Activated T-helper 1 cell treated with anti-CD3 and anti-CD28 coated beads, Interleukin-2, amount 50 U/mL, for 16 hours (primary cell): ENCODE measurements around the gene SMIM13.

Experiments used
- DNase-seq, 2 donors: peaks; one replicate each; pipeline ENCODE4 v3.0.0-alpha.2; 2020; ENCODE audit warnings: low read depth in 1 of 2, low spot score in 1 of 2

Gene SMIM13

DNA sequence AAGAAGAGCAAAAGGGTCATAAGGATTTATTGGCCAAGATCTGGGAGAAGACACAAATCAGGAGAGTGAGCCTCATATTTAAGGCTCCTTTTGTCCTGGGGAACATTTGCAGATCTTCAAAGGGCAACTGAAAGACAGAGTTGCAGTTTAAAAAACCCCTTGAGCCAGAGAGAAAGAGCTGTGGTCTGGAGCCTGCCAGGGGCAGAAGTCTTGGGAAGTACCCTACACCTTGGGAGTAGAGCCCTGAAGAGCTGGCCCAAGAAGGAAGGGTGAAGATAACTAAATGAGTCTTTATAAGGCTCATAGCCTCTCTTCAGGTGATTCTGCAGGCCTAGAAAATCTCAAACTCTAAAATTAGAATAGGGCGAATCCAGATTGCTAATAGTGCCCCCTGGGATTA lies 57.9 kb downstream of the SMIM13 start:
- DNase-seq: no peak

- no peak for DNase-seq
Measured at GRCh38 chr6:11152581-11152980, 58.9 kb downstream of the SMIM13 start.

DNA sequence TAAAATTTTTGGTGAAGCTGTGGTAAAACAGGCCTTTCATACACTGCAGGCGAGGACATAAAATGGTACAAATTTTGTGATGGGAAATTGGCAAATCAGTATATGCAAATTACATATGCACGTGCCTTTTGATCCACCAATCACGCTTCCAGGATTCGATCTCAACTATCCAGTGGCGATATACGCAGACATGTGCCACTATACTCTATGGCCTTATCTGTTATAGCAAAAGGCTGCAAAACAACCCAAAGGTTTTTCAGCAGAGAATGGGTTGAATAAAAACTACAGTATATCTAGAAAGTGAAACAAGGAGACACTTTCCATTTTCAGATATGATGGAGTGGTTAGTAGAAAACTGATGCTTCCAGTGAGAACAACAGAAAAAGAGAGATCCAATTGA lies 59.8 kb downstream of the SMIM13 start:
- DNase-seq: no peak

GRCh38 chr6:11155589-11155988 lies 62.0 kb downstream of the SMIM13 start:
- DNase-seq: no peak

DNA sequence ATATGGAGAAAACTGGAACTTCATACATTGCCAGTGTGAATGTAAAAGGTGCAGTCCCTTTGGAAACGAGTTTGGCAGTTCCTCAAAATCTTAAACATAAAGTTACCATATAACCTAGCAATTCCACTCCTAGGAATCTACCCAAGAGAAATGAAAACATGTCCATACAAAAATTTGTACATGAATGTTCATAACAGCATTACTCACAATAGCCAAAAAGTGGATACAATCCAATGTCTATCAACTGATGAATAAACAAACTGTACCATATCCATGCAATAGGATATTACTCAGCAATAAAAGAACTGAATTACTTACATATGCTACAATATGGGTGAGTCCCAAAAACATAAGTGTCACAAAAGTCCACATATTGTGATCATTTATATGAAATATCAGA lies 66.6 kb downstream of the SMIM13 start:
- no peak for DNase-seq

GRCh38 chr6:11161031-11161956 lies 67.7 kb downstream of the SMIM13 start:
- no peak for DNase-seq

- DNase-seq: no peak
Measured at GRCh38 chr6:11162262-11162661, 68.6 kb downstream of the SMIM13 start.

DNA sequence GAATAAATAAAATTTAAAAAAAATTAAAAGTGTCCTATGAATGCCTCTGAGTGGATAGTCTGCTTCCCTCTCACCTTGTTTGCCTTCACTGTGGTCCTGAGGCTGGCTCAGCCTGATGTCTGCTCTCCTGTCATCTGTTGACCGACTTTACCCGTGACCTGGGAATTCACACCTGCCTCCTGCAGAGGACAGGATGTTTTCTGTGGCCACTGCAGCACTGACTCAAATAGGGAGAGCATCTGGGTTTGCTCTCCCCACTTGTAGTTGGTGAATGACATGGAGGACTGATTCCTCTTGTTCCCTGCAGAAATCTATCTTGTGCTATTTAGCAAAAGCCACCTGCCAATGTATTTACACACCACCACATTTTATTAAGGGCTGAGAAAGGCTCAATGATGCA lies 70.3 kb downstream of the SMIM13 start:
- no peak for DNase-seq

GRCh38 chr6:11164717-11165646 lies 71.3 kb downstream of the SMIM13 start:
- DNase-seq: no peak

- no peak for DNase-seq
Measured at GRCh38 chr6:11166948-11167347, 73.3 kb downstream of the SMIM13 start.

DNA sequence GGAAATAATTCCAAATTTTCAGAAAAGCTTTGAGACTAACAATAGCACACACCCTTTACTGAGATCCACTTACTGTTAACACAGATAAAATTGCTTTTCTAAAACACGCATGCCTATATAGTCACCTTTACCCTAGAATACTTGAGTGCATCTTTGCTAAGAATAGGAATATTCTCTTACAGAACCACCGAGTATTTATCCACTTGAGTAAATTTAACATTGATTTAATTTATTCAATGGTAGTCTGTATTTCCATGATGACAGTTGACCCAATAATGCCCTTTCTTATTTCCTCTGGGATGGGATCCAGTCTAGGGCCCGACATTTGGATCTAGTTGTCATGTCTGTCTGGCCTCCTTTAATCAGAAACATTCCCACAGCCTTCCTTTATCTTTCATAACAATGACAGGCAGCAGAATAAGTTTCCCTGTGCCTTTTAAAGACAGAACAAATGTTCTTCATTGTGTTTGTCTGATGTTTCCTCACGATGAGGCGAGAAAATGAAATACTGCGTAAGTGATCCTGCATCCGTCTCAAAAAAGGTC lies 74.5 kb downstream of the SMIM13 start:
- DNase-seq: no peak

- no peak for DNase-seq
Measured at GRCh38 chr6:11171952-11172351, 78.3 kb downstream of the SMIM13 start.

- peak; percentile 58 to 70 for DNase-seq
Measured at GRCh38 chr6:11172501-11173327, 79.1 kb downstream of the SMIM13 start.

DNA sequence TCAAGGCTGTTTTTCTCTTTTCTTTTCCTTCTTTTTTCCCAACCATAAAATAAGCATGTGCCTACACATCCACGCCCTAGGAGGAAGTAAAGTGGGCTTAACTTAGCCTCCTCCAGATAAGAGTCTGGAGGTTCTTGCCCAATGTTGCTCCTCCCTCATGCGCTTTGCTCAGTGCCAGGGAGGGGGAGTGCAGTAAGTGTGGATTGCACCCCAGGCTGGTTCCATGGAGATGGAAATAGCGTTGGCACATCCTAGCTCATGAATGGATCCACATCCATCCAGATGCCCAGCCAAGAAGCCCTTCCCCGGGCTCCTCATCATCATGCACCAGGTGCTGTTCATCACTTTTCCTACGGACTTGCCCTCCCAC lies 80.6 kb downstream of the SMIM13 start:
- no peak for DNase-seq

- DNase-seq: no peak
Measured at GRCh38 chr6:11177271-11177670, 83.6 kb downstream of the SMIM13 start.

- no peak for DNase-seq
Measured at GRCh38 chr6:11179088-11179418, 85.4 kb downstream of the SMIM13 start.

GRCh38 chr6:11179419-11180202 lies 86.0 kb downstream of the SMIM13 start:
- no peak for DNase-seq

DNA sequence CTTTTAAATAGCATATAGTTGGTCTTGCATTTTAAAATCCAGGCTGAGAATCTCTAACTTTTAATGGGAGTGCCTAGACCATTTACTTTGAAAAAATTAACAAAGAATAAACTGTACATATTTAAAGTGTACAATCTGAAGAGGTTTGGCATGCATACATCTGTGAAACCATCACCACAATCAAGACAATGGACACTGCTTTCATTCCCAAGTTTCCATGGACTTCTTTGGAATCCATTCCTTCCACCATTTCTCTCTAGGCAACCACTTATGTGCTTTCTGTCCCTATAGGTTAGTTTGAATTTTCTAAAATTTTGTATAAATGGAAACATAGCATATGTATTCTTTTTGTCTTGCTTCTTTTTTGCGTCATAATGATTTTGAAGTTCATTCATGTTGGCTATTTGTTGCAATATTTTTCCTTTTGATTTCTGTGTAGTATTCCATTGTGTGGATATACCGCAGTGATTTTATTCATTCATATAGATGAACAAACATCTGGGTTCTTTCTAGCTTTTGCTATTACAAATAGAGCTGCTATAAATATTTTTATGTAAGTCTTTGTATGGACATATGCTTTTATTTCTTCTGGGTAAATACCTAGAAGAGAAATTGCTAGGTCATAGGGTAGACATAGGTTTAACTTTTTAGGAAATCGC lies 88.0 kb downstream of the SMIM13 start:
- DNase-seq: no peak

GRCh38 chr6:11183761-11184362 lies 90.2 kb downstream of the SMIM13 start:
- DNase-seq: no peak
